ENCODE results near the gene BEST1.

- TF ChIP-seq CTCF (conservative IDR thresholded peaks at IDR 0.05; ENCODE audit: low read depth, low read length) (no peak), EZH2 (IDR thresholded peaks at IDR 0.05; ENCODE audit: low read length, unreplicated experiment) (no peak)
Observed at GRCh38 chr11:61911128-61911700, 38.9 kb upstream of the BEST1 start.

Data from PC-3 (cell line).